ENCODE measurements around the gene MISP.

The MISP gene

DNA sequence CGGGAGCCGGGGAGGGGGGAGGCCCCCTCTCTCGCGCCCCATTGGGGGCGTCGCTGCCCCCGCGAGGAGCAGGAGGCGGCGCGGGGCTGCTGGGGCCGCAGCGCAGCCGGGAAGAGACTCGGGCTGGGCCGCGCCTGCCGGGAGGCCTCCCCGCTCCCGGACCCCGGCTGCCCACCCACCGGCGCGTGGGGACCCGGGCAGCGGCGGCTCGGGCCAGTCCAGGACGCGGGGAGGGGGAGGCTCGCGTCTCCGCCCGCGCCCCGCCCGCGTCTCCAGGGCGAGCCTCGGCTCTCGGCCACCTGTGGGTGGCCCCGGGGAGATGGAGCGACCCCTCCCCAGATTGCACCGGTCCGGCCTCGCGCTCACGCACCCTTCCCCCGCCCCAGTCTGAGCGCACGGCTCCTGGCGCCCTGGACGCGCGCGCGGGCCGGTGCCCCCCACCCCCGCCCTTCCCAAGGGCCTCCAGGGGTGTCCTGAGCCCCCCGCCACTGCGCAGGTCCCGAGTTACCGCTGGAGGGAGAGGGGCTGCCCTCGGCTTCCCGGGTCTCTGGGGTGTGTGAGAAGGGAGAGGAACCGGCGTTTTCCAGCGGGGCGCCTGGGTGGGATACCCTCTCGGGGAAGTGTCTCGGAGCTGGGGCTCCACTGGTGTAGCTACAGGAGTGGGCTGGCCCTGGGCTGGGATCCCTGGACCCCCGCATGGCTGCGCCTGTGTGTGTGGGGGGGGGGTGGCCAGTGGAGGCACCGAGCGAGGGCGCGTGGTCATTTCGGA lies 41.5 kb upstream of the MISP start:
- no peaks in the 10 kb centered on the region for H3K36me3 ChIP-seq (ENCODE audit: insufficient read depth, insufficient read length, low read length)
- peak overlapping the region; percentile 62 for H3K4me3 ChIP-seq (ENCODE audit: insufficient read length, low read depth)
- H3K27me3 ChIP-seq (ENCODE audit: insufficient read depth, insufficient read length): no peaks in the 10 kb centered on the region
- H3K9ac ChIP-seq (ENCODE audit: insufficient read length, low read depth): peak overlapping the region; percentile 83
- peaks cover 13% of the 10 kb centered on the region for H3K4me1 ChIP-seq (ENCODE audit: insufficient read depth, insufficient read length)
- no peaks in the 10 kb centered on the region for H3K9me3 ChIP-seq (ENCODE audit: insufficient read depth, low read length)
- no peak for DNase-seq (ENCODE audit: low read depth, low spot score)
- TF ChIP-seq YY1 (IDR thresholded peaks at IDR 0.05; ENCODE audit: insufficient read depth, insufficient read length) (no peak), SUZ12 (IDR thresholded peaks at IDR 0.05; ENCODE audit: extremely low read depth, insufficient read depth, insufficient read length) (no peak), ZNF274 (IDR thresholded peaks at IDR 0.05; ENCODE audit: low read depth, low read length) (no peak)

DNA sequence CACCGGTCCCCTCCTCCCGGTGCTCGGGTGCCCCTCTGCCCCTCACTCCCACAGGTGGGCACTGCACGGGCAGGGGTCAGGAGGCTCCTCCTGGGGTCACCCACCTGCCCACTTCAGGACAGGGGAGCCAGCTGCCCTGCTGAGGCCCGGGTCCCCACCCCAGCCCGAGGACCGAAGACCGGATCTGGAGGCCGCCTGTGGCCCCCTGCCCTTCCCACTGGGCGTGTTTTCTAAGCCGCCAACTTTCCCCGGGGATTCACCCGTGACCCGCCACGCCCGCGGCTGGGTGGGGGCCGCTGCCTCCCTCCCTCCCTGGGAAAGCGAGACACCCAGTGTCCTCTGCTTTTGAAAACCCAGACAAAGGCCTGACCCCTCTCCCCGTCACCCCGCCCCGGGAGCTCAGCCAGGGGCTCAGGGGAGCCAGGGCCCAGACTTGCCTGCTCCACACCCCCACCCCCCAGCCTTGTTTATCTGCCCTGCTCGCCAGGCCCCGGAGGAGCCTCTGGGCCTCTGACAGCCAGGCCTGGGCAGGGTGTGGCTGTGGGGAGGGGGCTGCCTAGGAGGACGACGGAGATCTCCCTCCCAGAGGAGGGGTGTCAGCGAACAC lies 40.8 kb upstream of the MISP start:
- Histone ChIP-seq H3K9ac (ENCODE audit: insufficient read length, low read depth) (peak overlapping the region; percentile 83), H3K4me3 (ENCODE audit: insufficient read length, low read depth) (peak overlapping the region; percentile 62), H3K36me3 (ENCODE audit: insufficient read depth, insufficient read length, low read length) (no peaks in the 10 kb centered on the region), H3K9me3 (ENCODE audit: insufficient read depth, low read length) (no peaks in the 10 kb centered on the region), H3K27me3 (ENCODE audit: insufficient read depth, insufficient read length) (no peaks in the 10 kb centered on the region), H3K4me1 (ENCODE audit: insufficient read depth, insufficient read length) (peaks cover 11% of the 10 kb centered on the region)
- no peak for DNase-seq (ENCODE audit: low read depth, low spot score)
- no peak for TF ChIP-seq YY1 (IDR thresholded peaks at IDR 0.05; ENCODE audit: insufficient read depth, insufficient read length)
- TF ChIP-seq ZNF274 (IDR thresholded peaks at IDR 0.05; ENCODE audit: low read depth, low read length): no peak
- no peak for TF ChIP-seq SUZ12 (IDR thresholded peaks at IDR 0.05; ENCODE audit: extremely low read depth, insufficient read depth, insufficient read length)

DNA sequence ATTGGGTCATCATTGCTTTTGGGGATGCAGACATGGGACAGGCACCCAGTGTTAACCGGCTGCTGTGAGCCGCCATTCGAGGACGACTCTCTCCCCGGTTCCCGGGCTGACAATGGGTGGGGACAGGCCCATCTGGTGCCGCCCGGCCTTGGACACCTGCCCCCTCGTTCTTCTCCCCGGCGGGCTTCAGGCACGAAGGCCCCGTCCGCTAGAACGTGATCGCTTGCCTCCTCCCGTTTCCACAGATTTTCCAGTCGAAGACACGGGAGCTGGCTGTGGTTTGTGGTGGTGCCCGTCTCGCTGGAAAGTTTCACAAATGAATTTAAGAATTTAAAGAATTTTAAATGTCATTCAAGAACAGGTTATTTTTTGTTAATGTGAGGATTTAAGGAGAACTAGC lies 40.1 kb upstream of the MISP start:
- Histone ChIP-seq H3K4me1 (ENCODE audit: insufficient read depth, insufficient read length) (peaks cover 11% of the 10 kb centered on the region), H3K4me3 (ENCODE audit: insufficient read length, low read depth) (no peak overlapping the region), H3K27me3 (ENCODE audit: insufficient read depth, insufficient read length) (no peaks in the 10 kb centered on the region), H3K36me3 (ENCODE audit: insufficient read depth, insufficient read length, low read length) (peaks cover 4% of the 10 kb centered on the region), H3K9me3 (ENCODE audit: insufficient read depth, low read length) (no peaks in the 10 kb centered on the region), H3K9ac (ENCODE audit: insufficient read length, low read depth) (no peak overlapping the region)
- TF ChIP-seq SUZ12 (IDR thresholded peaks at IDR 0.05; ENCODE audit: extremely low read depth, insufficient read depth, insufficient read length) (no peak), ZNF274 (IDR thresholded peaks at IDR 0.05; ENCODE audit: low read depth, low read length) (no peak), YY1 (IDR thresholded peaks at IDR 0.05; ENCODE audit: insufficient read depth, insufficient read length) (no peak)
- no peak for DNase-seq (ENCODE audit: low read depth, low spot score)

DNA sequence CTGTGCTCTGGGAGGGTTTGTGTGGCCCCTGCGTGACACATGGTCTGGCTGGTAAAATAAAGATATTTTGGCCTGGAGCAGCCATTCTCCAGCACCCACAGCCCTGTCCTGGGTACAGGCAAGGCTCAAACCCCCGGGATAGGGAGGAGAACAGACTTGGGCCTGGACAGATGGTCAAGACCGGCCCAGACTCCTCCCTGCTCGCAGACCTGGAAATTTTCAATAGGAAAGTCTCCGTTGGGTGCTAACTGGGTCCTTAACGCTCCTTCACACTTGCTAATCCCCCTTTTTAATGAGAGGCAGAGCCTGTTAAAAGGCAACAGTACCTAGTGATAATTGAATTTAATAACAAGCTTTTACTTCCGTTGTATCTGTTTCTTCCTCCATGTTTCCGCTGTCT lies 39.7 kb upstream of the MISP start:
- no peak for TF ChIP-seq YY1 (IDR thresholded peaks at IDR 0.05; ENCODE audit: insufficient read depth, insufficient read length)
- no peak for TF ChIP-seq ZNF274 (IDR thresholded peaks at IDR 0.05; ENCODE audit: low read depth, low read length)
- no peak for DNase-seq (ENCODE audit: low read depth, low spot score)
- H3K4me1 ChIP-seq (ENCODE audit: insufficient read depth, insufficient read length): peaks cover 11% of the 10 kb centered on the region
- H3K4me3 ChIP-seq (ENCODE audit: insufficient read length, low read depth): no peak overlapping the region
- no peak overlapping the region for H3K9ac ChIP-seq (ENCODE audit: insufficient read length, low read depth)
- no peaks in the 10 kb centered on the region for H3K27me3 ChIP-seq (ENCODE audit: insufficient read depth, insufficient read length)
- H3K36me3 ChIP-seq (ENCODE audit: insufficient read depth, insufficient read length, low read length): peaks cover 4% of the 10 kb centered on the region
- no peaks in the 10 kb centered on the region for H3K9me3 ChIP-seq (ENCODE audit: insufficient read depth, low read length)

DNA sequence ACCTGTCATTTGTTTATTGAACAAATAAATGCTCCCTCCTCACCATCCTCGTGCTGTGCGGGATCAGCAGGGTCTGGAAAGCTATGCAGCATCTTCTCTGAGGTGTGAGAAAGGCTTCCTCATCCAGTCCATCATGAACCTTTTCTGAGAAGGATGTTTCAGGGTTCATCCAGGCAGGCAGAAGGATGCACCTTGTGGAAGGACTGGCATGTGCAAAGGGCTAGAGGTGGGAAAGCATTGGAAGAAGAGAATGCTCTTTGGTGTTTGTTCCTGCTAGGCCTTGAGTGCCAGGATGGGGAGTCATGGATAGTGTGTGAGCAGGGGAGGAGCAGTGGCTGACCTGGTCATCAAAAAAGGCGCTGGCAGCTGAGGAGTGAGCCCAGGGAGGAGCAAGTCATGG lies 35.6 kb upstream of the MISP start:
- Histone ChIP-seq H3K4me1 (ENCODE audit: insufficient read depth, insufficient read length) (peaks cover 16% of the 10 kb centered on the region), H3K36me3 (ENCODE audit: insufficient read depth, insufficient read length, low read length) (peaks cover 4% of the 10 kb centered on the region), H3K9me3 (ENCODE audit: insufficient read depth, low read length) (no peaks in the 10 kb centered on the region), H3K4me3 (ENCODE audit: insufficient read length, low read depth) (no peak overlapping the region), H3K27me3 (ENCODE audit: insufficient read depth, insufficient read length) (no peaks in the 10 kb centered on the region), H3K9ac (ENCODE audit: insufficient read length, low read depth) (no peak overlapping the region)
- TF ChIP-seq YY1 (IDR thresholded peaks at IDR 0.05; ENCODE audit: insufficient read depth, insufficient read length) (no peak), SUZ12 (IDR thresholded peaks at IDR 0.05; ENCODE audit: extremely low read depth, insufficient read depth, insufficient read length) (no peak), ZNF274 (IDR thresholded peaks at IDR 0.05; ENCODE audit: low read depth, low read length) (no peak)
- no peak for DNase-seq (ENCODE audit: low read depth, low spot score)

DNA sequence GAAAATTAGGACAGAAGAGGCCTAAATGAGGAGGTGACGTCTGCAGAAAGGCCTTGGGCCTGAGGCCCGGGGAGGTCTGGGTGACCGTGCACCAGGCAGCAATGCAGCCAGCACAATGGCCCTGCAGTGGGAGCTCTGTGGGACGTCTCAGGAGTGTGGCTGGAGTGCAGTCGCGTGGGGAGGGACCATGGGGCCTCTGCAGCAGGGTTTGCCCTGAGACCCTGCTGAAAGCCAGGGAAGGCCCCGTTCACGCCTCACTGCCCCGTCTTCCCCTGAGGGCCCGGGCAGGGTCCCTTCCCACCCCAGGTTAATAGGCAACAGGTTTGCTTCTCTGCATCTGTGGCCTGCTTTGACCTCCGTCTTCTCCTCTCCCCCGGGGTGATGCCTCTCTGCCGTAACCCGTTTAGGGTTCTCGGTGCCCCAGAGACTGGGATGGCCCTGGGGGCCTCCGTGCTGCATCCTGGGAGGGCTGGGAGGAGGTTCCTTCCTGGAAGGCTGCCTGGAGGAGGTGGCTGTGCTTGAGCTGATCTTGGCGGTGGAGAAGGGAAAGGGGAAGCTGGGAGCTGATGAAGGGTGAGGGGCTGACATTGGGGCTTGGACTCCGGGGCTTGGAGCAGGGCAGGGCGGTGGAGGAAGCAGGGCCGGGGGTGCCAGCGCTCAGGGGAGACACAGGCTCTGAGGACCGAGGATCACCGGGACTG lies 32.5 kb upstream of the MISP start:
- TF ChIP-seq YY1 (IDR thresholded peaks at IDR 0.05; ENCODE audit: insufficient read depth, insufficient read length) (no peak), SUZ12 (IDR thresholded peaks at IDR 0.05; ENCODE audit: extremely low read depth, insufficient read depth, insufficient read length) (no peak), ZNF274 (IDR thresholded peaks at IDR 0.05; ENCODE audit: low read depth, low read length) (no peak)
- Histone ChIP-seq H3K36me3 (ENCODE audit: insufficient read depth, insufficient read length, low read length) (peaks cover 4% of the 10 kb centered on the region), H3K27me3 (ENCODE audit: insufficient read depth, insufficient read length) (no peaks in the 10 kb centered on the region), H3K9me3 (ENCODE audit: insufficient read depth, low read length) (no peaks in the 10 kb centered on the region), H3K9ac (ENCODE audit: insufficient read length, low read depth) (peak overlapping the region; percentile 36), H3K4me1 (ENCODE audit: insufficient read depth, insufficient read length) (peaks cover 17% of the 10 kb centered on the region), H3K4me3 (ENCODE audit: insufficient read length, low read depth) (no peak overlapping the region)
- DNase-seq (ENCODE audit: low read depth, low spot score): no peak

DNA sequence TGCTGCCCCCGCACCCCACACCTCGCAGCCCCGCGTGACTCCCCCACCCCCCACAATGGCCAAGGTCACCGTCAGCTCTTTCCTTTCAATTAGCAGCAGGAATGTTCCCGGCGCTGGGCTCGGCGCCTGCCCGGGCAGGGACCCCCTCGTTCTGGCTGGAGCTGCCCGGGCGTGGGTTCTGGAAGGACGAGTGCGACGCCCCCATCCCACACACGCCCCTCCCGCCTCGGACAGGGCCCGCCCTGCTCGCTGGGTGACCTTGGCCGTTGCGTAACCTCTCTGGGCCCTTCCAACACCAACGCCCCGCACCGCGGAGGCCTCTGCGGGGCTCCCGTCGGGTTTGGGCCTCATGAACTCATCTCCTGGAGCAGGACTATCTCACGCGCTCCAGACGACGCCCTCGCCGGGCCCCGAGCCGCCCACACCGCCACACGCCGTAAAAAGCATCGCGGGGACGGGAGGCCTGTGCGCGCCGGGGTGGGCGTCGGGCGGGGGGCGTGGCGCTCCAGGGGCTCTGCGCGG lies 31.9 kb upstream of the MISP start:
- Histone ChIP-seq H3K9me3 (ENCODE audit: insufficient read depth, low read length) (no peaks in the 10 kb centered on the region), H3K27me3 (ENCODE audit: insufficient read depth, insufficient read length) (no peaks in the 10 kb centered on the region), H3K36me3 (ENCODE audit: insufficient read depth, insufficient read length, low read length) (peaks cover 4% of the 10 kb centered on the region), H3K4me1 (ENCODE audit: insufficient read depth, insufficient read length) (peaks cover 17% of the 10 kb centered on the region), H3K4me3 (ENCODE audit: insufficient read length, low read depth) (no peak overlapping the region), H3K9ac (ENCODE audit: insufficient read length, low read depth) (peak overlapping the region; percentile 10)
- TF ChIP-seq ZNF274 (IDR thresholded peaks at IDR 0.05; ENCODE audit: low read depth, low read length) (no peak), SUZ12 (IDR thresholded peaks at IDR 0.05; ENCODE audit: extremely low read depth, insufficient read depth, insufficient read length) (no peak)
- no peak for DNase-seq (ENCODE audit: low read depth, low spot score)
